SU-DHL-6 (cell line): ENCODE data around the gene PASK.

Source experiments
- H2AFZ ChIP-seq: fragments of 200-600 bp; sonication (generic); 2 replicates; pipeline ENCODE4 v1.6.1; 2014; ENCODE audit warnings: low read depth, mild to moderate bottlenecking, moderate library complexity, mixed read lengths, antibody characterized with exemption, low read length; ENCODE audit not compliant: severe bottlenecking
- H3F3A ChIP-seq: fragments of 200-600 bp; shearing (Covaris generic); 2 replicates; pipeline ENCODE4 v1.6.0; 2016; ENCODE audit warnings: antibody characterized with exemption, mild to moderate bottlenecking; ENCODE audit not compliant: insufficient read depth
- H3K27ac ChIP-seq: fragments of 200-600 bp; sonication (generic); 2 replicates; pipeline ENCODE4 v1.5.1; 2016; ENCODE audit warnings: low read depth, mild to moderate bottlenecking, low read length, moderate library complexity, mixed read lengths
- H3K27me3 ChIP-seq: fragments of 200-600 bp; sonication (generic), shearing (Covaris generic); 2 replicates; pipeline ENCODE4 v1.6.0; 2014; ENCODE audit warnings: mild to moderate bottlenecking, low read length
- H3K36me3 ChIP-seq: fragments of 200-600 bp; sonication (generic); 2 replicates; pipeline ENCODE4 v1.6.1; 2014; ENCODE audit warnings: mild to moderate bottlenecking, low read length, mixed read lengths
- H3K4me2 ChIP-seq: fragments of 300-600, 200-600 bp; shearing (Covaris generic), sonication (generic); 2 replicates; pipeline ENCODE4 v1.6.0; 2014; ENCODE audit warnings: low read length, low read depth, mild to moderate bottlenecking; ENCODE audit not compliant: poor library complexity, severe bottlenecking
- H3K4me3 ChIP-seq: fragments of 200-600 bp; sonication (generic); 2 replicates; pipeline ENCODE4 v1.5.1; 2014; ENCODE audit warnings: antibody characterized with exemption, low read length, mild to moderate bottlenecking, mixed read lengths; ENCODE audit not compliant: insufficient read depth, poor library complexity, severe bottlenecking
- H3K79me2 ChIP-seq: fragments of 200-600 bp; sonication (generic); 2 replicates; pipeline ENCODE4 v1.6.1; 2014; ENCODE audit warnings: mild to moderate bottlenecking, low read length, moderate library complexity; ENCODE audit not compliant: insufficient read depth
- H3K9ac ChIP-seq: fragments of 200-600 bp; sonication (generic); 2 replicates; pipeline ENCODE4 v1.7.0; 2014; ENCODE audit warnings: mild to moderate bottlenecking, low read length
- H3K9me2 ChIP-seq: fragments of 200-600 bp; sonication (generic); replicated peaks from 2 replicates; pipeline ENCODE4 v1.6.1; 2014; ENCODE audit warnings: low read length; ENCODE audit not compliant: insufficient read depth
- H3K9me3 ChIP-seq: fragments of 200-600 bp; sonication (generic); 2 replicates; pipeline ENCODE4 v1.6.1; 2014; ENCODE audit warnings: low read length, mixed read lengths; ENCODE audit not compliant: insufficient read depth
- H4K20me1 ChIP-seq: fragments of 200-600 bp; sonication (generic); 2 replicates; pipeline ENCODE4 v1.6.1; 2014; ENCODE audit warnings: low read depth, mild to moderate bottlenecking, antibody characterized with exemption, low read length, moderate library complexity, mixed read lengths
- EZH2phosphoT487 ChIP-seq: fragments of 200-600 bp; sonication (generic), shearing (Covaris generic); conservative IDR thresholded peaks from 2 replicates; pipeline ENCODE4 v1.6.1; 2018; ENCODE audit warnings: mild to moderate bottlenecking, antibody characterized with exemption, low read length, moderate library complexity, mixed read lengths
- TF ChIP-seq, protein P1 (sequence below): fragments of 200-600 bp; sonication (generic); IDR thresholded peaks from one replicate; pipeline ENCODE4 v1.5.1; 2017; ENCODE audit warnings: antibody characterized with exemption, mild to moderate bottlenecking, low read length, moderate library complexity; ENCODE audit not compliant: insufficient read depth, poor library complexity, severe bottlenecking

PASK gene

GRCh38 chr2:241091734-241092445 lies 57.4 kb downstream of the PASK start:
- Histone ChIP-seq H3F3A (no peaks in the 10 kb centered on the region), H3K9me2 (no peaks in the 10 kb centered on the region), H2AFZ (no peak overlapping the region), H3K4me2 (no peak overlapping the region), H3K9me3 (no peaks in the 10 kb centered on the region), H3K27me3 (no peaks in the 10 kb centered on the region), H3K27ac (no peak overlapping the region), H3K4me3 (no peak overlapping the region), H3K9ac (no peak overlapping the region), H4K20me1 (no peaks in the 10 kb centered on the region), H3K79me2 (no peaks in the 10 kb centered on the region), H3K36me3 (0 out of 2 replicates have a peak, but pooled peaks cover 3% of the 10 kb centered on the region)
- TF ChIP-seq, protein P1, sequence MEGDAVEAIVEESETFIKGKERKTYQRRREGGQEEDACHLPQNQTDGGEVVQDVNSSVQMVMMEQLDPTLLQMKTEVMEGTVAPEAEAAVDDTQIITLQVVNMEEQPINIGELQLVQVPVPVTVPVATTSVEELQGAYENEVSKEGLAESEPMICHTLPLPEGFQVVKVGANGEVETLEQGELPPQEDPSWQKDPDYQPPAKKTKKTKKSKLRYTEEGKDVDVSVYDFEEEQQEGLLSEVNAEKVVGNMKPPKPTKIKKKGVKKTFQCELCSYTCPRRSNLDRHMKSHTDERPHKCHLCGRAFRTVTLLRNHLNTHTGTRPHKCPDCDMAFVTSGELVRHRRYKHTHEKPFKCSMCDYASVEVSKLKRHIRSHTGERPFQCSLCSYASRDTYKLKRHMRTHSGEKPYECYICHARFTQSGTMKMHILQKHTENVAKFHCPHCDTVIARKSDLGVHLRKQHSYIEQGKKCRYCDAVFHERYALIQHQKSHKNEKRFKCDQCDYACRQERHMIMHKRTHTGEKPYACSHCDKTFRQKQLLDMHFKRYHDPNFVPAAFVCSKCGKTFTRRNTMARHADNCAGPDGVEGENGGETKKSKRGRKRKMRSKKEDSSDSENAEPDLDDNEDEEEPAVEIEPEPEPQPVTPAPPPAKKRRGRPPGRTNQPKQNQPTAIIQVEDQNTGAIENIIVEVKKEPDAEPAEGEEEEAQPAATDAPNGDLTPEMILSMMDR: no peak
- no peak for TF ChIP-seq EZH2phosphoT487

- Histone ChIP-seq H2AFZ (no peak overlapping the region), H4K20me1 (no peaks in the 10 kb centered on the region), H3F3A (no peaks in the 10 kb centered on the region), H3K9ac (no peak overlapping the region), H3K9me3 (no peaks in the 10 kb centered on the region), H3K9me2 (no peaks in the 10 kb centered on the region), H3K4me2 (no peak overlapping the region), H3K27ac (no peak overlapping the region), H3K36me3 (0 out of 2 replicates have a peak, but pooled peaks cover 3% of the 10 kb centered on the region), H3K4me3 (no peak overlapping the region), H3K79me2 (no peaks in the 10 kb centered on the region), H3K27me3 (no peaks in the 10 kb centered on the region)
- TF ChIP-seq, protein P1: no peak
- TF ChIP-seq EZH2phosphoT487: no peak
These were observed 58.1 kb downstream of the PASK start for GRCh38 chr2:241091201-241091600.

GRCh38 chr2:241088791-241089732 lies 60.2 kb downstream of the PASK start:
- no peak overlapping the region for H3K4me2 ChIP-seq
- TF ChIP-seq, protein P1: no peak
- no peak for TF ChIP-seq EZH2phosphoT487
- no peaks in the 10 kb centered on the region for H3F3A ChIP-seq
- no peak overlapping the region for H3K9ac ChIP-seq
- H3K36me3 ChIP-seq: 0 out of 2 replicates have a peak, but pooled peaks cover 3% of the 10 kb centered on the region
- no peaks in the 10 kb centered on the region for H3K79me2 ChIP-seq
- H3K9me2 ChIP-seq: no peaks in the 10 kb centered on the region
- no peaks in the 10 kb centered on the region for H3K27me3 ChIP-seq
- H3K9me3 ChIP-seq: no peaks in the 10 kb centered on the region
- no peak overlapping the region for H3K4me3 ChIP-seq
- no peak overlapping the region for H2AFZ ChIP-seq
- H4K20me1 ChIP-seq: no peaks in the 10 kb centered on the region
- no peak overlapping the region for H3K27ac ChIP-seq
